HG03521 (cell line): Measurements from ENCODE around the gene TPCN1.

Experiments
- ATAC-seq: cut with Tn5 transposase; IDR thresholded peaks from one replicate; pipeline ENCODE4 v1.9.1; 2021; ENCODE audit warnings: mild to moderate bottlenecking, moderate library complexity; ENCODE audit not compliant: unreplicated experiment

The TPCN1 gene

GRCh38 chr12:113239811-113240331 lies 18.6 kb downstream of the TPCN1 start:
- ATAC-seq = no peak

- peak; percentile 45 for ATAC-seq
These were observed 19.1 kb downstream of the TPCN1 start for GRCh38 chr12:113240395-113240794.

GRCh38 chr12:113241191-113242025 lies 20.1 kb downstream of the TPCN1 start:
- ATAC-seq = no peak

- ATAC-seq = no peak
These were observed 20.8 kb downstream of the TPCN1 start for GRCh38 chr12:113242026-113242418.

- no peak for ATAC-seq
These were observed 21.3 kb downstream of the TPCN1 start for GRCh38 chr12:113242560-113242959.

- no peak for ATAC-seq
These were observed 22.8 kb downstream of the TPCN1 start for GRCh38 chr12:113244047-113244460.

- ATAC-seq = no peak
These were observed 23.3 kb downstream of the TPCN1 start for GRCh38 chr12:113244478-113244958.

GRCh38 chr12:113245695-113246477 lies 24.6 kb downstream of the TPCN1 start:
- no peak for ATAC-seq

- ATAC-seq = no peak
These were observed 25.3 kb downstream of the TPCN1 start for GRCh38 chr12:113246478-113247122.

GRCh38 chr12:113247123-113248050 lies 26.1 kb downstream of the TPCN1 start:
- ATAC-seq = no peak

GRCh38 chr12:113248051-113248825 lies 27.0 kb downstream of the TPCN1 start:
- no peak for ATAC-seq

GRCh38 chr12:113248842-113249435 lies 27.7 kb downstream of the TPCN1 start:
- no peak for ATAC-seq

- ATAC-seq = no peak
These were observed 28.3 kb downstream of the TPCN1 start for GRCh38 chr12:113249546-113249945.

GRCh38 chr12:113250045-113250444 lies 28.8 kb downstream of the TPCN1 start:
- ATAC-seq = no peak

- no peak for ATAC-seq
These were observed 30.3 kb downstream of the TPCN1 start for GRCh38 chr12:113251404-113252070.

- ATAC-seq = no peak
These were observed 31.2 kb downstream of the TPCN1 start for GRCh38 chr12:113252494-113252893.

- ATAC-seq = no peak
These were observed 32.4 kb downstream of the TPCN1 start for GRCh38 chr12:113253532-113254285.

GRCh38 chr12:113254298-113254697 lies 33.0 kb downstream of the TPCN1 start:
- ATAC-seq = no peak
